Upper lobe of left lung (tissue), 6 donors: ENCODE measurements around the gene EPHB1. TPM values are rescaled to one million over a fixed set of nuclear protein-coding genes. Genes with fewer than 3 reads are reported as not detected.

Experiments used
- ATAC-seq, 2 donors: fragments of 200-7000 bp; cut with Tn5 transposase; one replicate each; pipeline ENCODE4 v1.9.1; 2022; ENCODE audit warnings: mild to moderate bottlenecking in 2 of 2, moderate library complexity in 2 of 2; ENCODE audit not compliant: low FRiP score in 2 of 2
- DNase-seq, 2 donors: peaks; one replicate each; pipeline ENCODE4 v3.0.0-alpha.2; 2019 to 2020
- H3K27ac ChIP-seq, 4 donors: fragments of 200-600 bp; sonication (generic); one replicate each; pipeline ENCODE4 v1.5.1; 2016 to 2019
- H3K27me3 ChIP-seq, 4 donors: fragments of 200-600 bp; sonication (generic); one replicate each; pipeline ENCODE4 v1.5.1; 2017 to 2019
- H3K36me3 ChIP-seq, 4 donors: fragments of 200-600 bp; sonication (generic); one replicate each; pipeline ENCODE4 v1.5.1; 2016 to 2019
- H3K4me1 ChIP-seq, 4 donors: fragments of 200-600 bp; sonication (generic); one replicate each; pipeline ENCODE4 v1.5.1; 2018 to 2019
- H3K4me3 ChIP-seq, 4 donors: fragments of 200-600 bp; sonication (generic); one replicate each; pipeline ENCODE4 v1.5.1; 2017 to 2019; ENCODE audit warnings: mild to moderate bottlenecking in 2 of 4, moderate library complexity in 1 of 4
- H3K9me3 ChIP-seq, 4 donors: fragments of 200-600 bp; sonication (generic); one replicate each; pipeline ENCODE4 v1.5.1; 2018 to 2019
- CTCF ChIP-seq, 6 experiments: fragments of 450-650 bp in 4 of 6; fragments of 200-600 bp in 2 of 6; sonication (generic) in 2 of 6; IDR thresholded peaks; one replicate each; pipeline ENCODE4 v1.5.1; 2016 to 2019; ENCODE audit warnings: antibody characterized with exemption in 6 of 6
- EP300 ChIP-seq, 4 donors: sonication (generic); formaldehyde crosslinking; IDR thresholded peaks; one replicate each; pipeline ENCODE4 v1.5.1; 2017; ENCODE audit warnings: antibody characterized with exemption in 4 of 4, control low read depth in 2 of 4
- POLR2A ChIP-seq, 4 donors: fragments of 450-650 bp; IDR thresholded peaks; one replicate each; pipeline ENCODE4 v1.5.1; 2016 to 2017; ENCODE audit warnings: antibody characterized with exemption in 4 of 4, mild to moderate bottlenecking in 2 of 4
- POLR2AphosphoS5 ChIP-seq, 2 donors: sonication (generic); formaldehyde crosslinking; IDR thresholded peaks; one replicate each; pipeline ENCODE4 v1.5.1; 2017; ENCODE audit warnings: antibody characterized with exemption in 2 of 2
- WGBS, 2 donors: methylation state at CpG; one replicate each; pipeline ENCODE4 v1.1.5; 2017 to 2018; 5-methylcytosine and 5-hydroxymethylcytosine counted together
- total RNA-seq, 6 donors: library from RNA; depleted of rRNA in 4 of 6; stranded (reverse); fragments of >200 nt in 4 of 6; gene quantifications; one replicate each; pipeline versions ENCODE4 v1.1.0 to v1.2.1, GENCODE V29; 2016 to 2021
- donor health status: DM: no; HTN: no; CAD: no; lungs with moderate emphysema.
- donor health status: DM: no; HTN: yes; CAD: no; lungs with severe emphysema.

The EPHB1 gene
- total RNA-seq, 6 donors from 2014 or later: 1.3 to 14.6 (median 2.4) TPM; not detected in 1

GRCh38 chr3:134850761-134851160, 55.7 kb downstream of the EPHB1 start:
- DNase-seq: peak in 1 of 2 donors; percentile 18
- Histone ChIP-seq H3K9me3 (no peaks in the 10 kb centered on the region), H3K4me1 (no peaks in the 10 kb centered on the region), H3K27ac (no peak overlapping the region), H3K4me3 (no peak overlapping the region), H3K36me3 (no peaks in the 10 kb centered on the region), H3K27me3 (no peaks in the 10 kb centered on the region)
- TF ChIP-seq EP300 (IDR thresholded peaks at IDR 0.05): no peak
- TF ChIP-seq POLR2A (IDR thresholded peaks at IDR 0.05): no peak
- no peak for TF ChIP-seq CTCF (IDR thresholded peaks at IDR 0.05)
- TF ChIP-seq POLR2AphosphoS5 (IDR thresholded peaks at IDR 0.05): no peak
- 58 to 85% methylated on average over 2 to 3 of the region's 3 CpGs for WGBS, 2 donors
- ATAC-seq: no peak

GRCh38 chr3:134852132-134852531, 57.1 kb downstream of the EPHB1 start:
- H3K4me1 ChIP-seq: no peaks in the 10 kb centered on the region
- H3K4me3 ChIP-seq: no peak overlapping the region
- no peaks in the 10 kb centered on the region for H3K9me3 ChIP-seq
- DNase-seq (peak in 1 of 2 donors; percentile 12), ATAC-seq (no peak)
- H3K27me3 ChIP-seq: no peaks in the 10 kb centered on the region
- H3K27ac ChIP-seq: no peak overlapping the region
- no peaks in the 10 kb centered on the region for H3K36me3 ChIP-seq
- 66 to 94% methylated on average over 4 of the region's 4 CpGs for WGBS, 2 donors
- TF ChIP-seq CTCF (IDR thresholded peaks at IDR 0.05): no peak
- TF ChIP-seq EP300 (IDR thresholded peaks at IDR 0.05): no peak
- TF ChIP-seq POLR2AphosphoS5 (IDR thresholded peaks at IDR 0.05): no peak
- TF ChIP-seq POLR2A (IDR thresholded peaks at IDR 0.05): no peak

- TF ChIP-seq EP300 (IDR thresholded peaks at IDR 0.05) (no peak), POLR2AphosphoS5 (IDR thresholded peaks at IDR 0.05) (no peak), CTCF (IDR thresholded peaks at IDR 0.05) (no peak), POLR2A (IDR thresholded peaks at IDR 0.05) (no peak)
- H3K4me3 ChIP-seq: no peak overlapping the region
- 49 to 56% methylated on average over 4 of the region's 4 CpGs for WGBS, 2 donors
- H3K27me3 ChIP-seq: no peaks in the 10 kb centered on the region
- ATAC-seq: peak in 1 of 2 donors; percentile 42
- no peak overlapping the region for H3K27ac ChIP-seq
- DNase-seq: peak in 1 of 2 donors; percentile 18
- no peaks in the 10 kb centered on the region for H3K9me3 ChIP-seq
- no peaks in the 10 kb centered on the region for H3K36me3 ChIP-seq
- H3K4me1 ChIP-seq: no peaks in the 10 kb centered on the region
These were observed 57.9 kb downstream of the EPHB1 start for GRCh38 chr3:134852893-134853351.

GRCh38 chr3:134854254-134854653, 59.2 kb downstream of the EPHB1 start:
- no peak overlapping the region for H3K27ac ChIP-seq
- TF ChIP-seq POLR2AphosphoS5 (IDR thresholded peaks at IDR 0.05) (no peak), POLR2A (IDR thresholded peaks at IDR 0.05) (no peak), EP300 (IDR thresholded peaks at IDR 0.05) (no peak), CTCF (IDR thresholded peaks at IDR 0.05) (no peak)
- peak in 1 of 2 donors; percentile 17 for DNase-seq
- no peaks in the 10 kb centered on the region for H3K4me1 ChIP-seq
- 7 to 63% methylated on average over 2 to 6 of the region's 6 CpGs for WGBS, 2 donors
- H3K4me3 ChIP-seq: no peak overlapping the region
- no peak for ATAC-seq
- H3K36me3 ChIP-seq: no peaks in the 10 kb centered on the region
- no peaks in the 10 kb centered on the region for H3K27me3 ChIP-seq
- H3K9me3 ChIP-seq: no peaks in the 10 kb centered on the region

GRCh38 chr3:134857356-134857755, 62.3 kb downstream of the EPHB1 start:
- Histone ChIP-seq H3K4me3 (no peak overlapping the region), H3K4me1 (no peaks in the 10 kb centered on the region), H3K27me3 (no peaks in the 10 kb centered on the region), H3K36me3 (no peaks in the 10 kb centered on the region), H3K9me3 (no peaks in the 10 kb centered on the region), H3K27ac (no peak overlapping the region)
- TF ChIP-seq POLR2A (IDR thresholded peaks at IDR 0.05) (no peak), POLR2AphosphoS5 (IDR thresholded peaks at IDR 0.05) (no peak), CTCF (IDR thresholded peaks at IDR 0.05) (no peak), EP300 (IDR thresholded peaks at IDR 0.05) (no peak)
- WGBS, 2 donors: 77 to 80% methylated on average over 7 of the region's 7 CpGs
- DNase-seq: peak in 1 of 2 donors; percentile 2
- ATAC-seq: no peak
